D721Med (cell line): ENCODE data around the gene PRICKLE4.
"Not testable (repeated sequence)": the region's sequence is repeated elsewhere in the genome, so short reads cannot be mapped to it uniquely, and the experiment has no call there.

Source experiments
- DNase-seq: peaks from one replicate; pipeline ENCODE4 v3.0.0; 2011; ENCODE audit warnings: low spot score; ENCODE audit not compliant: insufficient read length
- FAIRE-seq: peaks from 2 replicates; lab custom pipeline; 2011; peaks lifted over from hg19 to GRCh38; lab: Jason Lieb, UNC
- CTCF ChIP-seq: IDR thresholded peaks from 2 replicates; pipeline ENCODE4 v1.5.1; 2012; ENCODE audit warnings: mild to moderate bottlenecking, control low read depth; ENCODE audit not compliant: insufficient read depth; ENCODE audit errors: missing control alignments

PRICKLE4 gene

GRCh38 chr6:41805830-41806774, 25.5 kb downstream of the PRICKLE4 start:
- no peak for DNase-seq
- no peak for TF ChIP-seq CTCF
- FAIRE-seq: no peak

DNA sequence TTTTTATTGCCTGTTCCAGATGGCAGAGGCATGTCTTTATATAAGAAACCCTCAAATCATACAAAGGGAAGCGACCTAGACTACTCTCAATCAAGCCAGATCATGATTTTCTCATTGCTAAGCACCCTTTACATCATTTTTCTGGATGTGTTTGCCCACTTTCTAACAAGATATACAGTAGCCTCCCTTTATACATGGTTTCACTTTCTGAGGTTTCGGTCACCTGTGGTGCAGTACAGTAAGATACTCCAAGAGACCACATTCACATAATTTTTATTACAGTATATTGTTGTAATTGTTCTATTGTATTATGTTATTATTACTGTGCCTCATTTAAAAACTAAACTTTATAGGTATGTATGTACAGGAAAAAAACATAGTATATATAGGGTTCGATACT, 30.5 kb downstream of the PRICKLE4 start:
- DNase-seq (no peak), FAIRE-seq (no peak)
- TF ChIP-seq CTCF: no peak

DNA sequence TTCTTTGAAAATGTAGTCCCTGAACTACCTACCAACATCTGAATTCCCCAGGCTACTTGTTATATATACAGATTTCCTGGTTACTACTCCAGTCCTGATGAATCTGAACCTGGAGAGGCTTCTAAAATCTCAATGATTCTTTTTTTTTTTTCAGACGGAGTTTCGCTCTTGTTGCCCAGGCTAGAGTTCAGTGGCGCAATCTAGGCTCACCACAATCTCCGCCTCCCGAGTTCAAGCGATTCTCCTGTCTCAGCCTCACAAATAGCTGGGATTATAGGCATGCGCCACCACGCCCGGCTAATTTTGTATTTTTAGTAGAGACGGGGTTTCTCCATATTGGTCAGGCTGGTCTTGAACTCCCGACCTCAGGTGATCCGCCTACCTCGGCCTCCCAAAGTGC, 31.4 kb downstream of the PRICKLE4 start:
- DNase-seq, FAIRE-seq: not testable (repeated sequence)

- FAIRE-seq (peak; percentile 87), DNase-seq (no peak)
- TF ChIP-seq CTCF: no peak
Measured at GRCh38 chr6:41813469-41813868, 32.9 kb downstream of the PRICKLE4 start.

- no peak for TF ChIP-seq CTCF
- FAIRE-seq: no peak
- no peak for DNase-seq
Measured at GRCh38 chr6:41813956-41814355, 33.4 kb downstream of the PRICKLE4 start.

DNA sequence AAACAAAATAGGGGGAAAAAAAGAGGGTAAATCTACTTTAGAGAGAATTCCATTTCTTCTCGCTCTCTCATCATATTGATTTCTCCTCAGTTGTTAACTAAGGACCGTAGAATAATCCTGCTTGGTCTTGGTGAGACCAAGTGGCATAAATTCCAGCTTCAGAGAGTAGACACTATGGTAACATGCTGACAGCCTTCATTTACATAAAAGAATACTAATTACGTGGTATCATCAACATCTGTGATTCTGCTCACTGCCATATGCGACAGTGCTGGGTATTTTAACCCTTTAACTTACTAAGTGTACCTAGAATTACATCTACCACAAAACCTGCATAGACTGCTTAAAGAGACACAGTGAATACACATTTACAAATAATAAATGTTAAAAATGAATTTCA, 34.0 kb downstream of the PRICKLE4 start:
- TF ChIP-seq CTCF: no peak
- FAIRE-seq (peak; percentile 44), DNase-seq (no peak)

DNA sequence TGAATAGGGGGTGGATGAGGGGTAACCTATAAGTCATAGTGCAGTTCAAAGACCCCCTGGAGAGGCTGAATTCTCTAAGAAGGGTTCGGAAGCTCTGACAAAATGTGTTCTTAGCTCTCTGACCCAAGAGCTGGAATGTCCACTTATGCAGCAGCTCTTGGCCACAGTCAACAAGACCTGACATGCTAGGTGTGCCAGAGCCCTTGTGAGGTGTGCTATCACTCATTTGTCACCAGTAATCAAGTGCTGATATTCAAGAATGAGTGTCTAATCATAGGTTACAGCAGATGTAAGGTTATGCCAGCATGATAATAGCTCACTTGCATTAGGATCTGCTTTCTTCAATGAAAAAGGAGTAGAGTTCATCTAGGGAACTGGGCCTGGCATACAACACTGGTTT, 35.0 kb downstream of the PRICKLE4 start:
- DNase-seq (no peak), FAIRE-seq (no peak)
- no peak for TF ChIP-seq CTCF
